ENCODE data around the gene SETD3.

The SETD3 gene

GRCh38 chr14:99416909-99417308 is 63.8 kb downstream of the SETD3 start:
- DNase-seq (ENCODE audit: low read depth) = no peak
- H3K4me3 ChIP-seq (ENCODE audit: low read length) = no peak overlapping the region
- no peak for TF ChIP-seq CTCF (IDR thresholded peaks at IDR 0.05; ENCODE audit: insufficient read depth, low read depth, low read length, missing control alignments)

- peak; percentile 84 for TF ChIP-seq CTCF (IDR thresholded peaks at IDR 0.05; ENCODE audit: insufficient read depth, low read depth, low read length, missing control alignments)
- no peak overlapping the region for H3K4me3 ChIP-seq (ENCODE audit: low read length)
- DNase-seq (ENCODE audit: low read depth) = peak; percentile 81
These were observed 65.0 kb downstream of the SETD3 start for GRCh38 chr14:99415496-99416281.

GRCh38 chr14:99413911-99414310 is 66.7 kb downstream of the SETD3 start:
- no peak overlapping the region for H3K4me3 ChIP-seq (ENCODE audit: low read length)
- no peak for TF ChIP-seq CTCF (IDR thresholded peaks at IDR 0.05; ENCODE audit: insufficient read depth, low read depth, low read length, missing control alignments)
- DNase-seq (ENCODE audit: low read depth) = no peak

GRCh38 chr14:99413172-99413571 is 67.5 kb downstream of the SETD3 start:
- no peak for DNase-seq (ENCODE audit: low read depth)
- no peak overlapping the region for H3K4me3 ChIP-seq (ENCODE audit: low read length)
- TF ChIP-seq CTCF (IDR thresholded peaks at IDR 0.05; ENCODE audit: insufficient read depth, low read depth, low read length, missing control alignments) = no peak

- no peak overlapping the region for H3K4me3 ChIP-seq (ENCODE audit: low read length)
- no peak for TF ChIP-seq CTCF (IDR thresholded peaks at IDR 0.05; ENCODE audit: insufficient read depth, low read depth, low read length, missing control alignments)
- no peak for DNase-seq (ENCODE audit: low read depth)
These were observed 68.3 kb downstream of the SETD3 start for GRCh38 chr14:99412117-99413061.

- no peak for TF ChIP-seq CTCF (IDR thresholded peaks at IDR 0.05; ENCODE audit: insufficient read depth, low read depth, low read length, missing control alignments)
- H3K4me3 ChIP-seq (ENCODE audit: low read length) = no peak overlapping the region
- DNase-seq (ENCODE audit: low read depth) = no peak
These were observed 70.6 kb downstream of the SETD3 start for GRCh38 chr14:99410019-99410418.

All from epithelial cell of esophagus (primary cell).